ENCODE measurements around the gene VPS13C. TPM values are rescaled to one million over a fixed set of nuclear protein-coding genes. Genes with fewer than 3 reads are reported as not detected.

VPS13C gene
- total RNA-seq, 1 experiment from 2014 or later = 13.0 TPM

GRCh38 chr15:62087671-62088352, 27.6 kb upstream of the VPS13C start:
- Histone ChIP-seq H3K27me3 (no peaks in the 10 kb centered on the region), H3K36me3 (no peaks in the 10 kb centered on the region), H3K4me3 (no peak overlapping the region), H3K9me3 (no peaks in the 10 kb centered on the region)
- peak; percentile 19 for DNase-seq

DNA sequence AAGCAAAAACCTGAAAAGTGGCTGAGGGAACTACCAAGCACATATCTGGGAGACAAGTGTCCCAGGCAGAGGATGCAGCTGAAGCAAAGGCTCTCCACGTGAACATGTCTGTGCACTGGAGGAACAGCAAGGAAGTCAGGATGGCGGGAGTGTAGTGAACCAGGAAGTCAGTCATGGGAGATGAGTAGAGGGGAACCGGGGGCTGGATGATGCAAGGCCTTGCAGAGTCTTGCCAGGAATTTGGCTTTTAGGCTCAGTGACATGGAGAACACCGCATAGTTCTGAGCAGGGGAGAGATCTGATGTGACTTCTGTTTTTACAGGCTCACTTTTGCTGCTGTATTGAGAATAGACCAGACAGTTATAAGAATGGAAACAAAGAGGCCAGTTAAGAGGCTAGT, 25.5 kb upstream of the VPS13C start:
- Histone ChIP-seq H3K36me3 (no peaks in the 10 kb centered on the region), H3K9me3 (no peaks in the 10 kb centered on the region), H3K27me3 (no peaks in the 10 kb centered on the region), H3K4me3 (no peak overlapping the region)
- no peak for DNase-seq

GRCh38 chr15:62083194-62084154, 23.2 kb upstream of the VPS13C start:
- Histone ChIP-seq H3K27me3 (no peaks in the 10 kb centered on the region), H3K36me3 (no peaks in the 10 kb centered on the region), H3K4me3 (no peak overlapping the region), H3K9me3 (no peaks in the 10 kb centered on the region)
- no peak for DNase-seq

- Histone ChIP-seq H3K9me3 (no peaks in the 10 kb centered on the region), H3K36me3 (no peaks in the 10 kb centered on the region), H3K27me3 (no peaks in the 10 kb centered on the region; the same call in 1 of the 2 replicates), H3K4me3 (no peak overlapping the region)
- no peak for DNase-seq
Measured at GRCh38 chr15:62079594-62079993, 19.3 kb upstream of the VPS13C start.

GRCh38 chr15:62075595-62076277, 15.5 kb upstream of the VPS13C start:
- no peaks in the 10 kb centered on the region for H3K36me3 ChIP-seq
- H3K27me3 ChIP-seq = no peaks in the 10 kb centered on the region; the same call in 1 of the 2 replicates
- DNase-seq = no peak
- no peaks in the 10 kb centered on the region for H3K9me3 ChIP-seq
- no peak overlapping the region for H3K4me3 ChIP-seq

GRCh38 chr15:62071711-62072308, 11.6 kb upstream of the VPS13C start:
- no peaks in the 10 kb centered on the region for H3K36me3 ChIP-seq
- DNase-seq = no peak

GRCh38 chr15:62069551-62069950, 9.3 kb upstream of the VPS13C start:
- Histone ChIP-seq H3K4me3 (no peak overlapping the region), H3K36me3 (no peaks in the 10 kb centered on the region), H3K9me3 (no peaks in the 10 kb centered on the region), H3K27me3 (peaks cover 10% of the 10 kb centered on the region)
- DNase-seq = no peak

More at GRCh38 chr15:62071711-62072308, 11.6 kb upstream of the VPS13C start:
- peaks cover 9% of the 10 kb centered on the region for H3K27me3 ChIP-seq
- H3K9me3 ChIP-seq = no peaks in the 10 kb centered on the region
- no peak overlapping the region for H3K4me3 ChIP-seq

- Histone ChIP-seq H3K27me3 (peaks cover 10% of the 10 kb centered on the region), H3K9me3 (no peaks in the 10 kb centered on the region), H3K36me3 (no peaks in the 10 kb centered on the region), H3K4me3 (peak overlapping the region; percentile 43)
- no peak for DNase-seq
Measured at GRCh38 chr15:62068810-62069167, 8.5 kb upstream of the VPS13C start.

DNA sequence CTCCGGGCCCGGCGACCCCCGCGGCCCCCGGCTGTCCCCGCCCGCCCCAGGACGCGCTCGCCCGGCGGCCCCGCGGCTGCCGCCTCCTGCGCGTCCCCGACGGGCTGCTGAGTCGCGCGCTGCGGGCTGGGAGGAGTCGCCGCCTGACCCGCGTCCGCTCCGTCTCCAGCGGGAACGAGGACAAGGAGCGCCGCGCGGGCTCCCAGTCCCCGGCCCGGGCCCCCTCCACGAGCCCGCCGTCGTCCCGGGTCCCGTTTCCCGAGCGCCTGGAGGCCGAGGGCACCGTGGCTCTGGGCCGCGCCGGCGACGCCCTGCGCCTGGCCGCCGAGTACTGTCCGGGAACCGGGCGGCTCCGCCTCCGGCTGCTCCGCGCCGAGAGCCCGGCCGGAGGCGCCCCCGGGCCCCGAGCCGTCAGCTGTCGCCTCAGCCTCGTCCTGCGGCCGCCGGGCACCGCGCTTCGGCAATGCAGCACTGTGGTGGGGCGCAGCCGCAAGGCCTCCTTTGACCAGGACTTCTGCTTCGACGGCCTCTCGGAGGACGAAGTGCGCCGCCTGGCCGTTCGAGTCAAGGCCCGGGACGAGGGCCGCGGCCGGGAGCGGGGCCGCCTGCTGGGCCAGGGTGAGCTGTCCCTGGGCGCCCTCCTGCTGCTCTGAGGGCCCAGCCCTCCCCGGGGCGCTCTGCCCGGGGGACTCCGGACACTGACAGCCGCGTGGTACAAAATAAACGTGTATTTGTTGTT, 8.0 kb upstream of the VPS13C start:
- H3K36me3 ChIP-seq = no peaks in the 10 kb centered on the region
- peaks cover 10% of the 10 kb centered on the region for H3K27me3 ChIP-seq
- H3K4me3 ChIP-seq = peak overlapping the region; percentile 43
- peak; percentile 78 for DNase-seq
- no peaks in the 10 kb centered on the region for H3K9me3 ChIP-seq

DNA sequence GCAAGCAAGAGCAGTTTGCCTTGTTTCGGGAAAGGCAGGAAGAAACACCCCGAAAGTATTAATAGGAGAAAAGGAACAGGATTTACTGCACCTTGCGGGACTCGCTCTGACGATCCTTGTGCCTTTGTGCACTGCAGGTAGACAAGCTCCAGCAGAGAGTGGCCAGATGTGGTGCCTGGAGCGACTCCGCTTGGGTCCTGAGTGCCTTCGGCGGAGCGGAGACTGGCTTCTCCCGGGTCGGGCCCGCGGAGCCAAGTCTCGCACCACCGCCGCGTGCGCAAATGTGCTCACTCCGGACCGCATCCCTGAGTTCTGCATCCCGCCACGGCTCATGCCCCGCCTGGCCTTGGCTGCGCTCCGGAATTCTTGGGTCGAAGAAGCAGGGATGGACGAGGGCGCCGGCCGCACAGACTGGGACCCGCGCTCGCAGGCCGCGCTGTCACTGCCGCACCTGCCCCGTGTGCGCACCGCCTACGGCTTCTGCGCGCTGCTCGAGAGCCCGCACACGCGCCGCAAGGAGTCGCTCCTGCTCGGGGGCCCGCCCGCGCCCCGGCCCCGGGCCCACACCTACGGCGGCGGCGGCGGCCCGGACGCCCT, 7.3 kb upstream of the VPS13C start:
- no peak overlapping the region for H3K4me3 ChIP-seq
- no peaks in the 10 kb centered on the region for H3K9me3 ChIP-seq
- peaks cover 10% of the 10 kb centered on the region for H3K27me3 ChIP-seq
- peak; percentile 13 for DNase-seq
- H3K36me3 ChIP-seq = no peaks in the 10 kb centered on the region

DNA sequence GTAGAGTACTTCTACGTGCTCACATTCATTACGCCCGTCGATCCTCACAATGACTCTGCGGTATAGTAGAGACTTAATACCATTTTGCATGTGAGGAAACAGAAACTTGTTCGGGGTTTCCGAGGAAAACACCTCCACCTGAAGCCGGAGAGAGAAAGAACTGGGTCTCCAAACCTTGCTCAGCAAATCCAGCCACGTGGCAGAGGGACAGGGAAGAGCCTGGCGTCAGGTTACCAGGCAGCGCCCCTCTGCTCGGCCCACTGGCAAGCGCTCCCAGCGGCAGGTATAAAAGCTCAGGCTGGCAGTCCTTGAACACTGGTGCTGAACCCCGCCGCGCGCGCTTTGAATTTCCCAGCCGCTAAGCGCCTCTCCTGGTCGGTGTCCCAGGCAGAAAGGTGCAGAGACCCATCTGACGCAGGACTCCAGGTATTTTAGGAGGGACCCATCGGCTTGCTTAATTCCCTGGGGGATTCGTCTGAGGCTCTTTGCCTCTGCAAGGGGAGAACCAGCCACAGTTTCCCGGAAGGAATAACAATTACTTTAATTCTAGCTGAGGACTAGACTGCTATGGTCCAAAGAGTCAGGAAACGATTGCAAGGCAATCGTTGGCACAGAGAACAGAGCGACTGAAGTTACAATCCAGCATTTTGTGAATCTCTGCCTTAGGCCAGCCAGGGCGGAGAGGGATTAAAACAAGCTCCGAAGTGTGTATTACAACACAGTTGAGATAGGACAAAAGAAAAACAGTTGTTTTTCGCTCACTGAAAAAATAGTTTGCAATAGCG, 6.6 kb upstream of the VPS13C start, which contains the start of gene C2CD4A:
Gene C2CD4A, plus strand, starts transcription at position 315 of the 785 bp plus-strand sequence. CDS start 637 bp downstream, outside the sequence.
- H3K36me3 ChIP-seq = no peaks in the 10 kb centered on the region

DNA sequence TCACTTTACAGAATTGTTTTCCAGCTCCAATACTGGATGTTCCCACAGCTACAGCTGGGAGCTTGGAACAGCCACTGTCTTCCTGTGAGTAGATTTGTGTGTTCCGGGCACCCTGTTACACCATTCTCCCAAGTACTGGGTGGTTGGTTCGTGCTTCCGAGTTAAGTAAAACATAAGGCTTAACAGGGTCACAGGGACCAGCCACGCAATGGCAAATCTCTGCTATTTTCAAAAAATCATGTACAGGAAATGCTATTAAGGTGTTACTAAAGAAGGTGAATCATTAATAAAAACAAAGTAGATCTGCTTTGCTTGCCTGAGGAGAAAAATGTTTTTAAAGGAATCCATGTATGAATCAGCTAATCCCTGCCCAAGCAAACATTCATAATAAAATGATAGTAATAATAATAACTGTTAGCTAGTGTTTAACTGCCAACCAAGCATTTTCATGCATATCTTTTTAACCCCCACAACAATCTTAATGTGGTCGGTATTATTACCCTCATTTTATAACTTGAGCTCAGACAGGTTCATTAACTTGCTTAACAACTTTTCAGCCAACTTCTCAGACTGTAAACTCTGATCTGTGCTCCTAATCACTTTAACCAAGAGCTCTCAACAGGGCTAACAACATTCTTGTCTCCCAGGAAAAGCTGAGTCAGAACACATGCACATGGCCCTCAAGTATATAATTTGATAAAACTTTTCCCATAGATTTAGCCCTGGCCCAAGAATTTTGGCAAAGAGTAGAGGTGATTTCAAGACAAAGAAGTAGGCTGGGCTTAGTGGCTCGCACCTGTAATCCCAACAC, 3.8 kb upstream of the VPS13C start:
- Histone ChIP-seq H3K4me3 (no peak overlapping the region), H3K36me3 (no peaks in the 10 kb centered on the region), H3K27me3 (peaks cover 10% of the 10 kb centered on the region), H3K9me3 (no peaks in the 10 kb centered on the region)
- peak; percentile 67 for DNase-seq

More for the DNA sequence above, 6.6 kb upstream of the VPS13C start, which contains the start of gene C2CD4A:
- peaks cover 10% of the 10 kb centered on the region for H3K27me3 ChIP-seq
- H3K9me3 ChIP-seq = no peaks in the 10 kb centered on the region
- H3K4me3 ChIP-seq = no peak within 1 kb of the TSS
- DNase-seq = no peak

DNA sequence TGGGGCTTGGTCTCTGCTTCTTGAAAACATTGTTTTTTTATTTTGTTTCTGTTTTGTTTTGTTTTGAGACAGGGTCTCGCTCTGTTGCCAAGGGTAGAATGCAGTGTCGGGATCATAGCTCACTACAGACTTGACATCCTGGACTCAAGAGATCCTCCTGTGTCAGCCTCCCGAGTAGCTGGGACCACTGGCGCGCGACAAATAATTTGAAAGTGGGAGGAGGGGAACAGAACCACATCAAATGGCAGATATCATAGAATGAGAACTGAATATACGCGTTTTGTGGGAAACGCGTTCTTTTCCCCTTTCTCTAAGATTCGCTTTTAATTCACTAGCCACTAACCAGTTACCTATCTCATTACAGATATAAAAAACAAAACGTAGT, 641 bp upstream of the VPS13C start:
- Histone ChIP-seq H3K9me3 (no peaks in the 10 kb centered on the region), H3K27me3 (no peaks in the 10 kb centered on the region), H3K4me3 (peak overlapping the region; percentile 78), H3K36me3 (no peaks in the 10 kb centered on the region)
- DNase-seq = no peak

GRCh38 chr15:62059816-62060112, 483 bp downstream of the VPS13C start:
- Histone ChIP-seq H3K27me3 (no peaks in the 10 kb centered on the region), H3K4me3 (peak overlapping the region; percentile 78), H3K9me3 (no peaks in the 10 kb centered on the region), H3K36me3 (no peaks in the 10 kb centered on the region)
- DNase-seq = peak; percentile 53
